HEK293 (cell line): ENCODE results near the gene L3MBTL4.

Experiments
- CTCF ChIA-PET: fragments of 350-600 bp; formaldehyde crosslinking; extraction: SDS; loops from one replicate; lab custom pipeline; 2021; ENCODE audit warnings: antibody characterized with exemption; lab: Yijun Ruan, JAX
- POLR2A ChIA-PET: fragments of 300-600 bp; formaldehyde crosslinking; extraction: SDS; loops from one replicate; lab custom pipeline; 2020; ENCODE audit warnings: antibody characterized with exemption, inconsistent platforms; lab: Yijun Ruan, JAX
- H3K27ac ChIP-seq: fragments of 200-500 bp; sonication (Bioruptor generic); 2 replicates; pipeline ENCODE4 v1.5.1; 2014; ENCODE audit warnings: low read depth, low read length, control low read depth, inconsistent platforms; ENCODE audit errors: extremely low read depth
- H3K36me3 ChIP-seq, 2 experiments: fragments of 200-500 bp in 1 of 2; sonication (Bioruptor generic) in 1 of 2; 1 replicate in 1 of 2; 2 replicates in 1 of 2; pipeline ENCODE4 v1.5.1; 2014 to 2017; ENCODE audit warnings: inconsistent platforms in 2 of 2, low read length in 2 of 2; ENCODE audit not compliant: control insufficient read depth in 2 of 2, insufficient read depth in 1 of 2
- H3K4me1 ChIP-seq: fragments of 200-500 bp; sonication (Bioruptor generic); 2 replicates; pipeline ENCODE4 v1.5.1; 2014; ENCODE audit warnings: mild to moderate bottlenecking, low read length, inconsistent platforms; ENCODE audit not compliant: control insufficient read depth, insufficient read depth
- H3K4me3 ChIP-seq: 2 replicates; pipeline ENCODE4 v1.5.1; 2011; ENCODE audit warnings: low read depth, mild to moderate bottlenecking, control low read depth, low read length, moderate library complexity
- H3K9me3 ChIP-seq: fragments of 200-500 bp; sonication (Bioruptor generic); 2 replicates; pipeline ENCODE4 v1.5.1; 2014; ENCODE audit warnings: low read depth, low read length, inconsistent platforms; ENCODE audit not compliant: control insufficient read depth, insufficient read depth
- KLF1 ChIP-seq: fragments of 450-650 bp; formaldehyde crosslinking; IDR thresholded peaks from 2 replicates; pipeline ENCODE4 v1.5.1; 2016; ENCODE audit warnings: missing biosample characterization, missing genetic modification characterization
- KLF10 ChIP-seq: fragments of 450-650 bp; IDR thresholded peaks from 2 replicates; pipeline ENCODE4 v1.5.1; 2018; ENCODE audit warnings: missing biosample characterization, mild to moderate bottlenecking, missing genetic modification characterization
- KLF16 ChIP-seq: fragments of 450-650 bp; formaldehyde crosslinking; IDR thresholded peaks from 2 replicates; pipeline ENCODE4 v1.5.1; 2017; ENCODE audit warnings: missing biosample characterization, missing genetic modification characterization
- PRDM1 ChIP-seq: fragments of 450-650 bp; formaldehyde crosslinking; IDR thresholded peaks from 2 replicates; pipeline ENCODE4; 2016; ENCODE audit warnings: missing biosample characterization, missing genetic modification characterization
- TCF7L2 ChIP-seq: IDR thresholded peaks from 2 replicates; pipeline ENCODE4 v1.6.1; 2011; ENCODE audit warnings: low read depth, mild to moderate bottlenecking, inconsistent platforms, low read length, moderate library complexity, borderline replicate concordance
- ZEB2 ChIP-seq: fragments of 450-650 bp; formaldehyde crosslinking; IDR thresholded peaks from 2 replicates; pipeline ENCODE4 v1.5.1; 2016; ENCODE audit warnings: missing biosample characterization, missing genetic modification characterization
- ZNF140 ChIP-seq: fragments of 450-650 bp; formaldehyde crosslinking; IDR thresholded peaks from 2 replicates; pipeline ENCODE4 v1.5.1; 2016; ENCODE audit warnings: missing biosample characterization, missing genetic modification characterization
- ZNF16 ChIP-seq: fragments of 450-650 bp; formaldehyde crosslinking; IDR thresholded peaks from 2 replicates; pipeline ENCODE4 v1.5.1; 2016; ENCODE audit warnings: low read depth, missing biosample characterization, missing genetic modification characterization
- ZNF174 ChIP-seq: fragments of 450-650 bp; formaldehyde crosslinking; IDR thresholded peaks from 2 replicates; pipeline ENCODE4 v1.5.0; 2017; ENCODE audit warnings: missing biosample characterization, mild to moderate bottlenecking, missing genetic modification characterization
- ZNF23 ChIP-seq: fragments of 450-650 bp; formaldehyde crosslinking; IDR thresholded peaks from 2 replicates; pipeline ENCODE4 v1.5.1; 2016; ENCODE audit warnings: missing biosample characterization, missing genetic modification characterization, borderline replicate concordance
- ZNF324 ChIP-seq: fragments of 450-650 bp; formaldehyde crosslinking; IDR thresholded peaks from 2 replicates; pipeline ENCODE4 v1.5.1; 2016; ENCODE audit warnings: missing biosample characterization, missing genetic modification characterization
- ZNF350 ChIP-seq: fragments of 450-650 bp; formaldehyde crosslinking; IDR thresholded peaks from 2 replicates; pipeline ENCODE4 v1.5.0; 2017; ENCODE audit warnings: missing biosample characterization, mild to moderate bottlenecking, missing genetic modification characterization
- ZNF391 ChIP-seq: fragments of 450-650 bp; formaldehyde crosslinking; IDR thresholded peaks from 2 replicates; pipeline ENCODE4 v1.5.1; 2016; ENCODE audit warnings: low read depth, missing biosample characterization, missing genetic modification characterization, borderline replicate concordance
- ZNF544 ChIP-seq: fragments of 450-650 bp; formaldehyde crosslinking; IDR thresholded peaks from 2 replicates; pipeline ENCODE4 v1.5.0; 2017; ENCODE audit warnings: missing biosample characterization, missing genetic modification characterization
- ZNF548 ChIP-seq: fragments of 450-650 bp; formaldehyde crosslinking; IDR thresholded peaks from 2 replicates; pipeline ENCODE4 v1.5.1; 2016; ENCODE audit warnings: missing biosample characterization, missing genetic modification characterization
- ZNF555 ChIP-seq: fragments of 450-650 bp; formaldehyde crosslinking; conservative IDR thresholded peaks from 2 replicates; pipeline ENCODE4 v1.5.1; 2017; ENCODE audit warnings: missing biosample characterization, mild to moderate bottlenecking, missing genetic modification characterization, inconsistent platforms
- ZNF600 ChIP-seq: fragments of 450-650 bp; formaldehyde crosslinking; IDR thresholded peaks from 2 replicates; pipeline ENCODE4 v1.5.1; 2016; ENCODE audit warnings: missing biosample characterization, missing genetic modification characterization
- ZNF791 ChIP-seq: fragments of 450-650 bp; formaldehyde crosslinking; IDR thresholded peaks from 2 replicates; pipeline ENCODE4 v1.5.1; 2016; ENCODE audit warnings: missing biosample characterization, missing genetic modification characterization
- ZSCAN23 ChIP-seq: fragments of 450-650 bp; formaldehyde crosslinking; IDR thresholded peaks from 2 replicates; pipeline ENCODE4 v1.5.1; 2016; ENCODE audit warnings: missing biosample characterization, missing genetic modification characterization
- TF ChIP-seq, protein P1 (sequence below): fragments of 450-650 bp; IDR thresholded peaks from 2 replicates; pipeline ENCODE4 v1.5.1; 2018; ENCODE audit warnings: missing biosample characterization, missing genetic modification characterization
- TF ChIP-seq, protein P2 (sequence below): fragments of 450-650 bp; formaldehyde crosslinking; IDR thresholded peaks from 2 replicates; pipeline ENCODE4 v1.5.1; 2017; ENCODE audit warnings: missing biosample characterization, mild to moderate bottlenecking, missing genetic modification characterization, moderate library complexity
- TF ChIP-seq, protein P3 (sequence below): fragments of 450-650 bp; formaldehyde crosslinking; IDR thresholded peaks from 2 replicates; pipeline ENCODE4 v1.5.1; 2017; ENCODE audit warnings: missing biosample characterization, missing genetic modification characterization
- TF ChIP-seq, protein P4 (sequence below): fragments of 450-650 bp; formaldehyde crosslinking; IDR thresholded peaks from 2 replicates; pipeline ENCODE4 v1.5.1; 2017; ENCODE audit warnings: missing biosample characterization, missing genetic modification characterization
- TF ChIP-seq, protein P5 (sequence below): fragments of 450-650 bp; formaldehyde crosslinking; IDR thresholded peaks from 2 replicates; pipeline ENCODE4 v1.5.1; 2017; ENCODE audit warnings: missing biosample characterization, missing genetic modification characterization
- TF ChIP-seq, protein P6 (sequence below): fragments of 450-650 bp; formaldehyde crosslinking; IDR thresholded peaks from 2 replicates; pipeline ENCODE4 v1.5.0; 2017; ENCODE audit warnings: missing biosample characterization, missing genetic modification characterization, borderline replicate concordance

L3MBTL4 gene

DNA sequence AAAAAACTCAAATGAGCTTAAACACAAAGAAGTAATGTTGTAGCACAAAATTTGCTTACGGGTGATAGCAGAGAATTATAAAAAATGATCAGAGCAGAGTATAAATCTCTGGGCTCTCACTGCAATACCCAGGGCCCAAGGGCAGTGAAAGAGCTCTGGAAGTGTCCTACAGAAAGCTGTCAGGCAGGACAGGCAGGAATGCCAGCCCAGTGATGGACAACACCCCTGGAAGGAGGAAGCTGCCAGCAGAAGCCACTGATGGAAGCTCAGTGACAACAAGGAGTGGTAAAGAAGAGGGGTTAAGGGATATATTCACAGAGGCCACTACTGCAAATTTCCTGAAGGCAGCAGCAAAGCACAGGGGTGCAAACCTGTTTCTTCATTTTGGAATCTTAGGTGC, 214.9 kb downstream of the L3MBTL4 start:
- Histone ChIP-seq H3K27ac (no peak overlapping the region), H3K4me1 (no peaks in the 10 kb centered on the region), H3K4me3 (no peak overlapping the region), H3K36me3 (no peaks in the 10 kb centered on the region), H3K9me3 (no peaks in the 10 kb centered on the region)
- CTCF ChIA-PET, result no interaction called here
- TF ChIP-seq ZNF350 (tag by site-specific recombination) (no peak), KLF16 (no peak), TCF7L2 (no peak), ZNF324 (no peak)
- POLR2A ChIA-PET, result no interaction called here

DNA sequence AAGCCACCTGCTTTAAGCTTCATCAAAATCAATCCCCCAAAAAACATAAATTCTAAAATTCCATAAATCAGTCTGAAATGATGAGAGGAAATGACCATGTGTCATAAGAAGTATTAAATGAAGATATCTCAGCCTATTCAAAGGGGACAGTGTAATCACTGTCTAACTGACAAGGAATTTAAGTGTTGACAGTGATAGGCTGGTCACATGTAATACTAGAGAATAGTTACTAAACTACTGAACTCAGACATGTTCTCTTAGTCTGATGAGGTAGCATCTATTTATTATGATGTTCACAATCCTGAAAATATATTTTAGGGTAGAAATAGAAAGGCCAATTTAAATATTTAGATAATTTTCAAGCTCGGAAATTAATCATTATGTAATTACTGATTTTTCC, 216.1 kb downstream of the L3MBTL4 start:
- Histone ChIP-seq H3K4me3 (no peak overlapping the region), H3K36me3 (no peaks in the 10 kb centered on the region), H3K27ac (no peak overlapping the region), H3K4me1 (no peaks in the 10 kb centered on the region), H3K9me3 (no peaks in the 10 kb centered on the region)
- ChIA-PET CTCF (interaction anchor here (0.6 kb wide), 1 partner anchor 1140 kb away, joined by 3 read pairs; no protein-coding TSS in a partner anchor), POLR2A (no interaction called here)
- TF ChIP-seq, protein P1, sequence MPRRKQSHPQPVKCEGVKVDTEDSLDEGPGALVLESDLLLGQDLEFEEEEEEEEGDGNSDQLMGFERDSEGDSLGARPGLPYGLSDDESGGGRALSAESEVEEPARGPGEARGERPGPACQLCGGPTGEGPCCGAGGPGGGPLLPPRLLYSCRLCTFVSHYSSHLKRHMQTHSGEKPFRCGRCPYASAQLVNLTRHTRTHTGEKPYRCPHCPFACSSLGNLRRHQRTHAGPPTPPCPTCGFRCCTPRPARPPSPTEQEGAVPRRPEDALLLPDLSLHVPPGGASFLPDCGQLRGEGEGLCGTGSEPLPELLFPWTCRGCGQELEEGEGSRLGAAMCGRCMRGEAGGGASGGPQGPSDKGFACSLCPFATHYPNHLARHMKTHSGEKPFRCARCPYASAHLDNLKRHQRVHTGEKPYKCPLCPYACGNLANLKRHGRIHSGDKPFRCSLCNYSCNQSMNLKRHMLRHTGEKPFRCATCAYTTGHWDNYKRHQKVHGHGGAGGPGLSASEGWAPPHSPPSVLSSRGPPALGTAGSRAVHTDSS (tag by site-specific recombination), result no peak
- TF ChIP-seq ZNF140 (tag by site-specific recombination) (no peak), KLF1 (tag by site-specific recombination) (no peak), ZNF16 (tag by site-specific recombination) (no peak), KLF10 (no peak), ZNF174 (tag by site-specific recombination) (no peak), ZEB2 (tag by site-specific recombination) (no peak)
- TF ChIP-seq, protein P2, sequence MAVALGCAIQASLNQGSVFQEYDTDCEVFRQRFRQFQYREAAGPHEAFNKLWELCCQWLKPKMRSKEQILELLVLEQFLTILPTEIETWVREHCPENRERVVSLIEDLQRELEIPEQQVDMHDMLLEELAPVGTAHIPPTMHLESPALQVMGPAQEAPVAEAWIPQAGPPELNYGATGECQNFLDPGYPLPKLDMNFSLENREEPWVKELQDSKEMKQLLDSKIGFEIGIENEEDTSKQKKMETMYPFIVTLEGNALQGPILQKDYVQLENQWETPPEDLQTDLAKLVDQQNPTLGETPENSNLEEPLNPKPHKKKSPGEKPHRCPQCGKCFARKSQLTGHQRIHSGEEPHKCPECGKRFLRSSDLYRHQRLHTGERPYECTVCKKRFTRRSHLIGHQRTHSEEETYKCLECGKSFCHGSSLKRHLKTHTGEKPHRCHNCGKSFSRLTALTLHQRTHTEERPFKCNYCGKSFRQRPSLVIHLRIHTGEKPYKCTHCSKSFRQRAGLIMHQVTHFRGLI (tag by site-specific recombination), result no peak
- TF ChIP-seq, protein P3, sequence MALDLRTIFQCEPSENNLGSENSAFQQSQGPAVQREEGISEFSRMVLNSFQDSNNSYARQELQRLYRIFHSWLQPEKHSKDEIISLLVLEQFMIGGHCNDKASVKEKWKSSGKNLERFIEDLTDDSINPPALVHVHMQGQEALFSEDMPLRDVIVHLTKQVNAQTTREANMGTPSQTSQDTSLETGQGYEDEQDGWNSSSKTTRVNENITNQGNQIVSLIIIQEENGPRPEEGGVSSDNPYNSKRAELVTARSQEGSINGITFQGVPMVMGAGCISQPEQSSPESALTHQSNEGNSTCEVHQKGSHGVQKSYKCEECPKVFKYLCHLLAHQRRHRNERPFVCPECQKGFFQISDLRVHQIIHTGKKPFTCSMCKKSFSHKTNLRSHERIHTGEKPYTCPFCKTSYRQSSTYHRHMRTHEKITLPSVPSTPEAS (tag by site-specific recombination), result no peak
- TF ChIP-seq, protein P4, sequence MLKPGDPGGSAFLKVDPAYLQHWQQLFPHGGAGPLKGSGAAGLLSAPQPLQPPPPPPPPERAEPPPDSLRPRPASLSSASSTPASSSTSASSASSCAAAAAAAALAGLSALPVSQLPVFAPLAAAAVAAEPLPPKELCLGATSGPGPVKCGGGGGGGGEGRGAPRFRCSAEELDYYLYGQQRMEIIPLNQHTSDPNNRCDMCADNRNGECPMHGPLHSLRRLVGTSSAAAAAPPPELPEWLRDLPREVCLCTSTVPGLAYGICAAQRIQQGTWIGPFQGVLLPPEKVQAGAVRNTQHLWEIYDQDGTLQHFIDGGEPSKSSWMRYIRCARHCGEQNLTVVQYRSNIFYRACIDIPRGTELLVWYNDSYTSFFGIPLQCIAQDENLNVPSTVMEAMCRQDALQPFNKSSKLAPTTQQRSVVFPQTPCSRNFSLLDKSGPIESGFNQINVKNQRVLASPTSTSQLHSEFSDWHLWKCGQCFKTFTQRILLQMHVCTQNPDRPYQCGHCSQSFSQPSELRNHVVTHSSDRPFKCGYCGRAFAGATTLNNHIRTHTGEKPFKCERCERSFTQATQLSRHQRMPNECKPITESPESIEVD (tag by site-specific recombination), result no peak
- TF ChIP-seq, protein P5, sequence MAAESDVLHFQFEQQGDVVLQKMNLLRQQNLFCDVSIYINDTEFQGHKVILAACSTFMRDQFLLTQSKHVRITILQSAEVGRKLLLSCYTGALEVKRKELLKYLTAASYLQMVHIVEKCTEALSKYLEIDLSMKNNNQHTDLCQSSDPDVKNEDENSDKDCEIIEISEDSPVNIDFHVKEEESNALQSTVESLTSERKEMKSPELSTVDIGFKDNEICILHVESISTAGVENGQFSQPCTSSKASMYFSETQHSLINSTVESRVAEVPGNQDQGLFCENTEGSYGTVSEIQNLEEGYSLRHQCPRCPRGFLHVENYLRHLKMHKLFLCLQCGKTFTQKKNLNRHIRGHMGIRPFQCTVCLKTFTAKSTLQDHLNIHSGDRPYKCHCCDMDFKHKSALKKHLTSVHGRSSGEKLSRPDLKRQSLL, result no peak

DNA sequence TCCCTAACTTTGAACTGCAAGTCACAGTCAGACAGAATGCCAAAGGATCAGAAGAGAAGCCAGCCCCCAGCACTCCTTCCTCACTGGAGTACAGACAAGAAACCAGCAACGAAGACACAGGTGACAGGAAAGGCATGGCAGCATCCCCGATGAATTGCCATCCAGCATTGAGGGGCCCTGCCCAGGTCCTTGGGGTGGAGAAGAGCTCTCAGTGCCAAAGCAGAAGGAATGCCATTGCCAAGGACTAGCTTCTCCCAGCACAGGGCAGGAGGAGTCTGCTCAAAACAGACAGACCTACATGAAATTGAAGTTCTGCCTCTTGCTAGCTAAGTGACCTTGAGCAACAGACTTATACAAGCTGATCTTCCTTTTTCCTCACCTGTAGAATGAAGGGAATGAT, 220.1 kb downstream of the L3MBTL4 start:
- ChIA-PET CTCF (no interaction called here), POLR2A (no interaction called here)
- H3K4me1 ChIP-seq, result no peaks in the 10 kb centered on the region
- H3K27ac ChIP-seq, result no peak overlapping the region
- H3K9me3 ChIP-seq, result no peaks in the 10 kb centered on the region; the same call in 1 of the 2 replicates
- no peak overlapping the region for H3K4me3 ChIP-seq
- no peaks in the 10 kb centered on the region for H3K36me3 ChIP-seq
- TF ChIP-seq ZNF391 (tag by site-specific recombination), result no peak
- TF ChIP-seq ZNF555 (tag by site-specific recombination), result no peak
- TF ChIP-seq, protein P6, sequence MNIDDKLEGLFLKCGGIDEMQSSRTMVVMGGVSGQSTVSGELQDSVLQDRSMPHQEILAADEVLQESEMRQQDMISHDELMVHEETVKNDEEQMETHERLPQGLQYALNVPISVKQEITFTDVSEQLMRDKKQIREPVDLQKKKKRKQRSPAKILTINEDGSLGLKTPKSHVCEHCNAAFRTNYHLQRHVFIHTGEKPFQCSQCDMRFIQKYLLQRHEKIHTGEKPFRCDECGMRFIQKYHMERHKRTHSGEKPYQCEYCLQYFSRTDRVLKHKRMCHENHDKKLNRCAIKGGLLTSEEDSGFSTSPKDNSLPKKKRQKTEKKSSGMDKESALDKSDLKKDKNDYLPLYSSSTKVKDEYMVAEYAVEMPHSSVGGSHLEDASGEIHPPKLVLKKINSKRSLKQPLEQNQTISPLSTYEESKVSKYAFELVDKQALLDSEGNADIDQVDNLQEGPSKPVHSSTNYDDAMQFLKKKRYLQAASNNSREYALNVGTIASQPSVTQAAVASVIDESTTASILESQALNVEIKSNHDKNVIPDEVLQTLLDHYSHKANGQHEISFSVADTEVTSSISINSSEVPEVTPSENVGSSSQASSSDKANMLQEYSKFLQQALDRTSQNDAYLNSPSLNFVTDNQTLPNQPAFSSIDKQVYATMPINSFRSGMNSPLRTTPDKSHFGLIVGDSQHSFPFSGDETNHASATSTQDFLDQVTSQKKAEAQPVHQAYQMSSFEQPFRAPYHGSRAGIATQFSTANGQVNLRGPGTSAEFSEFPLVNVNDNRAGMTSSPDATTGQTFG, result no peak
- no peak for TF ChIP-seq ZNF548 (tag by site-specific recombination)
- no peak for TF ChIP-seq ZNF544 (tag by site-specific recombination)
- no peak for TF ChIP-seq ZNF600 (tag by site-specific recombination)
- no peak for TF ChIP-seq PRDM1 (tag by site-specific recombination)
- TF ChIP-seq ZNF23 (tag by site-specific recombination), result no peak
- TF ChIP-seq ZSCAN23 (tag by site-specific recombination), result no peak
- no peak for TF ChIP-seq ZNF791 (tag by site-specific recombination)
